Gastrocnemius medialis (tissue), 4 donors: Measurements from ENCODE around the gene TMEM117.

Experiments used
- POLR2A ChIP-seq, 2 donors: fragments of 450-650 bp; IDR thresholded peaks; one replicate each; pipeline ENCODE4 v1.6.1; 2017; ENCODE audit warnings: antibody characterized with exemption in 2 of 2, mild to moderate bottlenecking in 2 of 2, moderate library complexity in 2 of 2
- TF ChIP-seq, protein P1 (sequence below), 5 experiments: fragments of 450-650 bp in 3 of 5; fragments of 200-600 bp in 2 of 5; sonication (generic) in 2 of 5; IDR thresholded peaks in 4 of 5; conservative IDR thresholded peaks in 1 of 5; 1 replicate in 4 of 5; 2 replicates in 1 of 5; pipeline ENCODE4 v1.5.1; 2016 to 2019; ENCODE audit warnings: antibody characterized with exemption in 5 of 5, mild to moderate bottlenecking in 3 of 5, moderate library complexity in 3 of 5

DNA sequence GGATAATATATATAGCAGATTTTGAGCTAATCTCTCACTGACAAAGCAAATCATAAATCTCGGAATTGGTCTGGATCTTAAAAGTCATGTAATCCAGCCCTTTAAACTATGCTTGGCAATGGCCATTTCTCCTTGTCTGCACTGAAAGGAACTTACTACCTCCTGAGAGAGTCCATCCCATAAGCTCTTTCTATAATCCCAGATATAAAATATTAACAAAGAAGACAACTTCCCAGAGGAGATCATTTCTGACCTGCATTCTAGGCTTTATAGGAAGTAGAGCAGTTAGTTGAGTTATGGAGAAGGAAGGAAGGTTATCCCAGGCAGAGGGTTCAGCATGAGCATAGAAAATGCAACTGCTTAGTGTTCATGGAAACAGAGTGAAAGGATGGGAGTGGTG, 99.7 kb downstream of the TMEM117 start:
- TF ChIP-seq, protein P1, sequence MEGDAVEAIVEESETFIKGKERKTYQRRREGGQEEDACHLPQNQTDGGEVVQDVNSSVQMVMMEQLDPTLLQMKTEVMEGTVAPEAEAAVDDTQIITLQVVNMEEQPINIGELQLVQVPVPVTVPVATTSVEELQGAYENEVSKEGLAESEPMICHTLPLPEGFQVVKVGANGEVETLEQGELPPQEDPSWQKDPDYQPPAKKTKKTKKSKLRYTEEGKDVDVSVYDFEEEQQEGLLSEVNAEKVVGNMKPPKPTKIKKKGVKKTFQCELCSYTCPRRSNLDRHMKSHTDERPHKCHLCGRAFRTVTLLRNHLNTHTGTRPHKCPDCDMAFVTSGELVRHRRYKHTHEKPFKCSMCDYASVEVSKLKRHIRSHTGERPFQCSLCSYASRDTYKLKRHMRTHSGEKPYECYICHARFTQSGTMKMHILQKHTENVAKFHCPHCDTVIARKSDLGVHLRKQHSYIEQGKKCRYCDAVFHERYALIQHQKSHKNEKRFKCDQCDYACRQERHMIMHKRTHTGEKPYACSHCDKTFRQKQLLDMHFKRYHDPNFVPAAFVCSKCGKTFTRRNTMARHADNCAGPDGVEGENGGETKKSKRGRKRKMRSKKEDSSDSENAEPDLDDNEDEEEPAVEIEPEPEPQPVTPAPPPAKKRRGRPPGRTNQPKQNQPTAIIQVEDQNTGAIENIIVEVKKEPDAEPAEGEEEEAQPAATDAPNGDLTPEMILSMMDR (IDR thresholded peaks at IDR 0.05 in 4 of 5, conservative IDR thresholded peaks at IDR 0.05 in 1 of 5): no peak
- TF ChIP-seq POLR2A (IDR thresholded peaks at IDR 0.05): no peak
